ENCODE results near the gene TGFBR1.

The TGFBR1 gene

DNA sequence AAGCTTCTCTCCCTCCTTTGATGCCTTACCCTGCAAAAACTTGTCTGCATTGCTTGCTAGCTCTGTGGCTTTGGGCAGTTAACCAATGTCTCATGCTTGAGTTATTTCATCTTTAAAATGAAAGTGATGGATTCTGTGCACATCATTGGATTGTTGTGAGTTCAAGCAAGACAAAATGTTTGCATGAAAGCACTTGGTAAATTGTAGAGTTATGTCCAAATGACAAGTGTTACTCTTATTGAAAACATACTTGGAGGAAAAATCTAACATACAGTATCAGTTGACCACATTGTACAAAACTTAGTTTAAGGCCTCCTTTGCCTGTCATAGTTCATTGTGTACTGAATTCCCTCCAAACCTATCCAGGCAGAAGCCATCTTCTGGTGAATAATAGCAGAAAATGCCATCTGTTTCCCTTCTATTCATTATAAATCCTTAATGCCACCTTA is 30.0 kb downstream of the TGFBR1 start:
- H3K4me3 ChIP-seq (ENCODE audit: low read length): no peak overlapping the region
- TF ChIP-seq, protein P1, sequence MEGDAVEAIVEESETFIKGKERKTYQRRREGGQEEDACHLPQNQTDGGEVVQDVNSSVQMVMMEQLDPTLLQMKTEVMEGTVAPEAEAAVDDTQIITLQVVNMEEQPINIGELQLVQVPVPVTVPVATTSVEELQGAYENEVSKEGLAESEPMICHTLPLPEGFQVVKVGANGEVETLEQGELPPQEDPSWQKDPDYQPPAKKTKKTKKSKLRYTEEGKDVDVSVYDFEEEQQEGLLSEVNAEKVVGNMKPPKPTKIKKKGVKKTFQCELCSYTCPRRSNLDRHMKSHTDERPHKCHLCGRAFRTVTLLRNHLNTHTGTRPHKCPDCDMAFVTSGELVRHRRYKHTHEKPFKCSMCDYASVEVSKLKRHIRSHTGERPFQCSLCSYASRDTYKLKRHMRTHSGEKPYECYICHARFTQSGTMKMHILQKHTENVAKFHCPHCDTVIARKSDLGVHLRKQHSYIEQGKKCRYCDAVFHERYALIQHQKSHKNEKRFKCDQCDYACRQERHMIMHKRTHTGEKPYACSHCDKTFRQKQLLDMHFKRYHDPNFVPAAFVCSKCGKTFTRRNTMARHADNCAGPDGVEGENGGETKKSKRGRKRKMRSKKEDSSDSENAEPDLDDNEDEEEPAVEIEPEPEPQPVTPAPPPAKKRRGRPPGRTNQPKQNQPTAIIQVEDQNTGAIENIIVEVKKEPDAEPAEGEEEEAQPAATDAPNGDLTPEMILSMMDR (conservative IDR thresholded peaks at IDR 0.05; ENCODE audit: low read depth, low read length): no peak
- DNase-seq (ENCODE audit: low read depth): no peak

DNA sequence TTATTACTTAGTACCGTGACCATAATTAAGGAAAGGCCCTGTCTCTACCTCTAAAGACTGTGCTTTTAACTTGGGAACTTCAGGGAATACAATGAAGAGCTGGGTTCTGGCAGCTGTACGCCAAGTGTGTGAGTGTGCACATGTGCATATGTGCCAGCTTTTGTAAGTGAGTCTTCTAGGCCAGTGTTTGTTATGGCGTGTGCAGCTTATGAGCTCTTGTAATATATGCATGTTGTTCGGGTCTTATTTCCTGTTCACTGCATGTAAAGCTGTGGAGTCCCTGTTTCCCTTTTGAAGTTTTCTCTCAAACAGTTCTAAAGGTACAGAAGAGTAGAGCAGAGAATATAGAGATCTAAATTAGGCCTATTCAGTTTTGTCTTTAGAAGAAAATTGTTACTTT is 30.5 kb downstream of the TGFBR1 start:
- DNase-seq (ENCODE audit: low read depth): no peak
- TF ChIP-seq, protein P1 (conservative IDR thresholded peaks at IDR 0.05; ENCODE audit: low read depth, low read length): no peak
- no peak overlapping the region for H3K4me3 ChIP-seq (ENCODE audit: low read length)

DNA sequence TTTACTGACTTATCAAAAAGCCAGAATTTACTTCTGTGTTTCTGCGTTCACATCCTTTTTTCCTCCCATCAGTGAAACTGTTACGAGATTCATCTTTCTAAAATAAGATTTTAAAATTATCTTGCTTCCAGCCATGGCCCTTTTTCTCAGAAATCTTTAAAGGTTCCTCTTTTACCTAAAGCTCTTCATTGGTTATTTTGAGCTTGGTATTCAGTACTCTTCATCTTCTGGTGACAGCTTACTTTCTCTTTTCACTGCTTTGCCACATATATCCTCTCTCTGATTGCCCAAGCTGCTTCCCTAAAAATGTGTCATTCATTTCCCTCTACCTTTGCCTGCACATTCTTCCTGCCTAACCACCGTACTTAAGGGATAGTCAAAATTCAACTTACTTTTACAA is 32.3 kb downstream of the TGFBR1 start:
- no peak overlapping the region for H3K4me3 ChIP-seq (ENCODE audit: low read length)
- no peak for DNase-seq (ENCODE audit: low read depth)
- TF ChIP-seq, protein P1 (conservative IDR thresholded peaks at IDR 0.05; ENCODE audit: low read depth, low read length): no peak

DNA sequence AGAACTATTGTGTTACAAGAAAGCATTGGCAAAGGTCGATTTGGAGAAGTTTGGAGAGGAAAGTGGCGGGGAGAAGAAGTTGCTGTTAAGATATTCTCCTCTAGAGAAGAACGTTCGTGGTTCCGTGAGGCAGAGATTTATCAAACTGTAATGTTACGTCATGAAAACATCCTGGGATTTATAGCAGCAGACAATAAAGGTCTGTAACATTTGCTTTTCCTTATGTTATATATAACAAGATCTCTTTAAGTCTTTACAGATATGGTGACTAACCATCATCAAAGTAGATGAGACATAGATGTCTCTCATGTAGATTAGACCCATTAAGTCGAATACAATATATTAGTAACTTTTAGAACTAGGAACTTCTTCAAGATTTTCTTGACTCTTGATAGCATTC is 33.0 kb downstream of the TGFBR1 start:
- H3K4me3 ChIP-seq (ENCODE audit: low read length): no peak overlapping the region
- TF ChIP-seq, protein P1 (conservative IDR thresholded peaks at IDR 0.05; ENCODE audit: low read depth, low read length): no peak
- DNase-seq (ENCODE audit: low read depth): no peak

DNA sequence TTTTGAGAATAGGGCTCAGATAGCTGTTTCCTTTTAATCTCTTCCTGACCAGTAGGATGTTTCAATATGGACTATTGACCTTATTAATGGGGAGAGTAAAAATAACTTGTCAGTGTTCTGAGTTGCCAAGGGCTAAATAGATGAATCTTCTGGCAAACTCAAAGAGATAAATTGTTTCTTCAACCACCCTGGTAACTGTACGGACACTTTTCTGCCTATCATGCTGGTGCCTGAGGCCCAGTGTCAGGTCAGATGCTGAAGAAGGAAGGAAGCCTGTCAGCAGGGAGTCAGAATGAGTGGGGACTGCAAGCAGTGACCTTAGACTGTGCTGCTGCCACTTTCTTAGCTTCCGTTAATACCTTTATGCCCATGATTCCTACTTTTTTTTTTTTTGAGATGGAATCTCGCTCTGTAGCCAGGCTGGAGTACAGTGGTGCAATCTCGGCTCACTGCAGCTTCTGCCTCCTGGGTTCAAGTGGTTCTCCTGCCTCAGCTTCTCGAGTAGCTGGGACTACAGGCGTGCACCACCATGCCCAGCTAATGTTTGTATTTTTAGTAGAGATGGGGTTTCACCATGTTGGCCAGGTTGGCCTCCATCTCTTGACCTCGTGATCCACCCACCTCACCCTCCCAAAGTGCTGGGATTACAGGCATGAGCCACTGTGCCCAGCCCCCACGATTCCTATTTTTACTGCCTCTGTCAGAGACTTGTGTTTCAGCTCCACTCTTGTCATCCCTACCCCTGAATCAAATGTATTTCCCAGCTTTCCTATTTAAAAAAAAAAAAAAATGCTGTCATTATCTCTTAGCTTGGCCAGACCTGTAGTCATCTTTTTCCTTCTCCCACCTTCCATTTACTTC is 33.7 kb downstream of the TGFBR1 start:
- no peak for DNase-seq (ENCODE audit: low read depth)
- no peak overlapping the region for H3K4me3 ChIP-seq (ENCODE audit: low read length)
- TF ChIP-seq, protein P1 (conservative IDR thresholded peaks at IDR 0.05; ENCODE audit: low read depth, low read length): no peak

DNA sequence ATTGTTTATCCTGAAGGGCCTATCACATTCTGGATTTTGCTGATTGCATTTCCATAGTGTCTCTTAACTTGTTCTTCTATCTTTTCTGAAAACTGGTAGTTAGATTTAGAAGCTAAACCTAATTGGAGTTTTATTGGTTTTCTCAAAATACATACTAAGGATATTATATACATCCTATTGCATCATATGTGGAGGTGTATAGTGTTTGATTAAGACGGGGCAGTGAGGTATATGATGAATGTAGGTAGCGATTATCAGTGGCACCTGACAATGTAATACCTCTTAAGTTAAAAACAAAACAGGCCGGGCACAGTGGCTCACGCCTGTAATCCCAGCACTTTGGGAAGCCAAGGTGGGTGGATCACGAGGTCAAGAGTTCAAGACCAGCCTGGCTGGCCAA is 35.0 kb downstream of the TGFBR1 start:
- no peak overlapping the region for H3K4me3 ChIP-seq (ENCODE audit: low read length)
- DNase-seq (ENCODE audit: low read depth): no peak
- TF ChIP-seq, protein P1 (conservative IDR thresholded peaks at IDR 0.05; ENCODE audit: low read depth, low read length): no peak
